Hippocampal formation (tissue), 2 donors: ENCODE measurements around the gene NSDHL.

Experiments
- DNase-seq, 2 donors: peaks; one replicate each; lab custom pipeline; 2025; lab: John Stamatoyannopoulos, UW

Gene NSDHL

GRCh38 chrX:152844256-152844655 is 13.4 kb downstream of the NSDHL start:
- DNase-seq, result no peak

- DNase-seq, result no peak
Observed at GRCh38 chrX:152845618-152846240, 14.9 kb downstream of the NSDHL start.

- DNase-seq, result no peak
Observed at GRCh38 chrX:152847281-152847680, 16.4 kb downstream of the NSDHL start.

GRCh38 chrX:152850465-152850864 is 19.6 kb downstream of the NSDHL start:
- peak in 1 of 2 donors; percentile 3 for DNase-seq

GRCh38 chrX:152853986-152854385 is 23.1 kb downstream of the NSDHL start:
- no peak for DNase-seq

GRCh38 chrX:152861116-152861515 is 30.3 kb downstream of the NSDHL start:
- DNase-seq, result no peak

- no peak for DNase-seq
Observed at GRCh38 chrX:152861826-152862225, 31.0 kb downstream of the NSDHL start.

- DNase-seq, result no peak
Observed at GRCh38 chrX:152865232-152865920, 34.5 kb downstream of the NSDHL start.

- no peak for DNase-seq
Observed at GRCh38 chrX:152866386-152866785, 35.5 kb downstream of the NSDHL start.

GRCh38 chrX:152869972-152870371 is 39.1 kb downstream of the NSDHL start:
- DNase-seq, result no peak

- no peak for DNase-seq
Observed at GRCh38 chrX:152871260-152871659, 40.4 kb downstream of the NSDHL start.

- DNase-seq, result no peak
Observed at GRCh38 chrX:152872522-152872921, 41.7 kb downstream of the NSDHL start.

- DNase-seq, result no peak
Observed at GRCh38 chrX:152873361-152873760, 42.5 kb downstream of the NSDHL start.

- DNase-seq, result no peak
Observed at GRCh38 chrX:152876931-152877840, 46.3 kb downstream of the NSDHL start.

- no peak for DNase-seq
Observed at GRCh38 chrX:152878976-152879755, 48.3 kb downstream of the NSDHL start.

GRCh38 chrX:152881289-152881688 is 50.4 kb downstream of the NSDHL start:
- no peak for DNase-seq

GRCh38 chrX:152884171-152884570 is 53.3 kb downstream of the NSDHL start:
- DNase-seq, result no peak

- DNase-seq, result no peak
Observed at GRCh38 chrX:152886716-152887115, 55.9 kb downstream of the NSDHL start.

- no peak for DNase-seq
Observed at GRCh38 chrX:152892499-152892898, 61.6 kb downstream of the NSDHL start.

GRCh38 chrX:152892999-152893891 is 62.4 kb downstream of the NSDHL start:
- no peak for DNase-seq
